NT2/D1 (cell line): ENCODE data around the gene ZFP57.
A peak's percentile ranks its signal among the peaks of the same experiment; 100 is the strongest.
"Not testable (repeated sequence)": the region's sequence is repeated elsewhere in the genome, so short reads cannot be mapped to it uniquely, and the experiment has no call there.

Experiments
- DNase-seq: peaks from one replicate; pipeline ENCODE4 v3.0.0-alpha.2; 2011; ENCODE audit warnings: low read depth, low spot score
- H3K27me3 ChIP-seq: 2 replicates; pipeline ENCODE4 v1.6.0; 2011; ENCODE audit warnings: mild to moderate bottlenecking; ENCODE audit not compliant: insufficient read length, insufficient read depth
- H3K36me3 ChIP-seq: 2 replicates; pipeline ENCODE4 v1.6.1; 2011; ENCODE audit warnings: mild to moderate bottlenecking, low read length, mixed read lengths; ENCODE audit not compliant: insufficient read depth, insufficient read length
- H3K4me1 ChIP-seq: 2 replicates; pipeline ENCODE4 v1.5.1; 2011; ENCODE audit not compliant: insufficient read depth, insufficient read length
- H3K4me3 ChIP-seq: 2 replicates; pipeline ENCODE4 v1.5.1; 2011; ENCODE audit warnings: low read depth; ENCODE audit not compliant: insufficient read length
- H3K9ac ChIP-seq: 2 replicates; pipeline ENCODE4 v1.6.0; 2011; ENCODE audit warnings: low read depth; ENCODE audit not compliant: insufficient read length
- H3K9me3 ChIP-seq: 2 replicates; pipeline ENCODE4 v1.5.1; 2011; ENCODE audit warnings: mild to moderate bottlenecking, low read length; ENCODE audit not compliant: insufficient read depth
- SUZ12 ChIP-seq: IDR thresholded peaks from 2 replicates; pipeline ENCODE4 v1.6.1; 2011; ENCODE audit not compliant: insufficient read length, insufficient read depth; ENCODE audit errors: extremely low read depth
- YY1 ChIP-seq: IDR thresholded peaks from 2 replicates; pipeline ENCODE4 v1.6.1; 2011; ENCODE audit not compliant: insufficient read length, insufficient read depth
- ZNF274 ChIP-seq: IDR thresholded peaks from 2 replicates; pipeline ENCODE4 v1.6.1; 2011; ENCODE audit warnings: mild to moderate bottlenecking, low read depth, low read length

Gene ZFP57

GRCh38 chr6:29674008-29674407 lies 6.9 kb downstream of the ZFP57 start:
- Histone ChIP-seq H3K27me3 (no peaks in the 10 kb centered on the region), H3K36me3 (peaks cover 3% of the 10 kb centered on the region), H3K9ac (no peak overlapping the region), H3K4me1 (peaks cover 2% of the 10 kb centered on the region), H3K9me3 (no peaks in the 10 kb centered on the region), H3K4me3 (no peak overlapping the region)
- no peak for DNase-seq
- no peak for TF ChIP-seq ZNF274
- no peak for TF ChIP-seq SUZ12
- TF ChIP-seq YY1 = no peak

GRCh38 chr6:29673161-29673560 lies 7.8 kb downstream of the ZFP57 start:
- TF ChIP-seq SUZ12 = no peak
- no peak for TF ChIP-seq YY1
- no peak for TF ChIP-seq ZNF274
- Histone ChIP-seq H3K9ac (no peak overlapping the region), H3K9me3 (no peaks in the 10 kb centered on the region), H3K4me3 (no peak overlapping the region), H3K4me1 (peaks cover 2% of the 10 kb centered on the region), H3K36me3 (peaks cover 3% of the 10 kb centered on the region), H3K27me3 (no peaks in the 10 kb centered on the region)
- no peak for DNase-seq

GRCh38 chr6:29672116-29672515 lies 8.8 kb downstream of the ZFP57 start:
- not testable (repeated sequence) for H3K27me3 ChIP-seq, DNase-seq, H3K9me3 ChIP-seq, H3K9ac ChIP-seq, H3K4me3 ChIP-seq, H3K36me3 ChIP-seq, H3K4me1 ChIP-seq

GRCh38 chr6:29671026-29671425 lies 9.9 kb downstream of the ZFP57 start:
- H3K4me3 ChIP-seq = no peak overlapping the region
- TF ChIP-seq ZNF274 = no peak
- no peak for TF ChIP-seq SUZ12
- no peak for TF ChIP-seq YY1
- H3K4me1 ChIP-seq = peaks cover 6% of the 10 kb centered on the region
- no peaks in the 10 kb centered on the region for H3K9me3 ChIP-seq
- H3K9ac ChIP-seq = no peak overlapping the region
- H3K36me3 ChIP-seq = peaks cover 3% of the 10 kb centered on the region
- H3K27me3 ChIP-seq = no peaks in the 10 kb centered on the region
- DNase-seq = no peak

- Histone ChIP-seq H3K9me3 (no peaks in the 10 kb centered on the region), H3K27me3 (no peaks in the 10 kb centered on the region), H3K9ac (peak overlapping the region; percentile 63), H3K36me3 (peaks cover 3% of the 10 kb centered on the region), H3K4me1 (peaks cover 8% of the 10 kb centered on the region), H3K4me3 (peak overlapping the region; percentile 21)
- DNase-seq = peak; percentile 82
- TF ChIP-seq ZNF274 (no peak), YY1 (no peak), SUZ12 (no peak)
These were observed 13.8 kb downstream of the ZFP57 start for GRCh38 chr6:29667158-29667557.

GRCh38 chr6:29666826-29667130 lies 14.2 kb downstream of the ZFP57 start:
- TF ChIP-seq ZNF274 (no peak), YY1 (no peak), SUZ12 (no peak)
- DNase-seq = peak; percentile 64
- Histone ChIP-seq H3K4me1 (peaks cover 8% of the 10 kb centered on the region), H3K27me3 (no peaks in the 10 kb centered on the region), H3K4me3 (peak overlapping the region; percentile 5), H3K9me3 (no peaks in the 10 kb centered on the region), H3K36me3 (peaks cover 3% of the 10 kb centered on the region), H3K9ac (peak overlapping the region; percentile 53)

GRCh38 chr6:29665942-29666825 lies 14.8 kb downstream of the ZFP57 start:
- Histone ChIP-seq H3K27me3 (no peaks in the 10 kb centered on the region), H3K9me3 (no peaks in the 10 kb centered on the region), H3K36me3 (peaks cover 3% of the 10 kb centered on the region), H3K9ac (peak overlapping the region; percentile 53), H3K4me3 (no peak overlapping the region), H3K4me1 (peaks cover 8% of the 10 kb centered on the region)
- TF ChIP-seq YY1 = no peak
- TF ChIP-seq SUZ12 = no peak
- no peak for TF ChIP-seq ZNF274
- no peak for DNase-seq
